Measurements from ENCODE around the gene FNDC3B.

Gene FNDC3B

GRCh38 chr3:172138792-172139507 is 99.6 kb downstream of the FNDC3B start:
- Histone ChIP-seq H3K36me3 (replicated peaks; ENCODE audit: insufficient read depth, low read length) (peaks cover 6% of the 10 kb centered on the region; the same call in 1 of the 2 replicates), H3K79me2 (ENCODE audit: low read length) (peaks cover 97% of the 10 kb centered on the region), H3K4me2 (ENCODE audit: low read depth, low read length) (no peak overlapping the region), H3K9ac (ENCODE audit: low read length) (no peak overlapping the region), H3K4me3 (ENCODE audit: low read length) (no peak overlapping the region), H3K9me2 (replicated peaks; ENCODE audit: insufficient read depth, low read length) (no peaks in the 10 kb centered on the region), H3K27ac (ENCODE audit: low read length) (no peak overlapping the region), H3K9me3 (replicated peaks; ENCODE audit: insufficient read depth, low read length) (no peaks in the 10 kb centered on the region), H4K20me1 (ENCODE audit: insufficient read depth, low read length) (no peaks in the 10 kb centered on the region), H3F3A (ENCODE audit: insufficient read depth, low read length) (peaks cover 11% of the 10 kb centered on the region; the same call in 1 of the 2 replicates), H3K4me1 (ENCODE audit: low read length) (peaks cover 56% of the 10 kb centered on the region), H2AFZ (ENCODE audit: low read length) (no peak overlapping the region), H3K27me3 (replicated peaks; ENCODE audit: insufficient read depth, low read length) (no peaks in the 10 kb centered on the region)
- no peak for TF ChIP-seq EZH2phosphoT487 (IDR thresholded peaks at IDR 0.05; ENCODE audit: low read length)
- TF ChIP-seq EZH2 (optimal IDR thresholded peaks at IDR 0.05; ENCODE audit: low read depth, low read length) = no peak
- TF ChIP-seq, protein P1, sequence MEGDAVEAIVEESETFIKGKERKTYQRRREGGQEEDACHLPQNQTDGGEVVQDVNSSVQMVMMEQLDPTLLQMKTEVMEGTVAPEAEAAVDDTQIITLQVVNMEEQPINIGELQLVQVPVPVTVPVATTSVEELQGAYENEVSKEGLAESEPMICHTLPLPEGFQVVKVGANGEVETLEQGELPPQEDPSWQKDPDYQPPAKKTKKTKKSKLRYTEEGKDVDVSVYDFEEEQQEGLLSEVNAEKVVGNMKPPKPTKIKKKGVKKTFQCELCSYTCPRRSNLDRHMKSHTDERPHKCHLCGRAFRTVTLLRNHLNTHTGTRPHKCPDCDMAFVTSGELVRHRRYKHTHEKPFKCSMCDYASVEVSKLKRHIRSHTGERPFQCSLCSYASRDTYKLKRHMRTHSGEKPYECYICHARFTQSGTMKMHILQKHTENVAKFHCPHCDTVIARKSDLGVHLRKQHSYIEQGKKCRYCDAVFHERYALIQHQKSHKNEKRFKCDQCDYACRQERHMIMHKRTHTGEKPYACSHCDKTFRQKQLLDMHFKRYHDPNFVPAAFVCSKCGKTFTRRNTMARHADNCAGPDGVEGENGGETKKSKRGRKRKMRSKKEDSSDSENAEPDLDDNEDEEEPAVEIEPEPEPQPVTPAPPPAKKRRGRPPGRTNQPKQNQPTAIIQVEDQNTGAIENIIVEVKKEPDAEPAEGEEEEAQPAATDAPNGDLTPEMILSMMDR (IDR thresholded peaks at IDR 0.05; ENCODE audit: low read length) = no peak
- DNase-seq = no peak

DNA sequence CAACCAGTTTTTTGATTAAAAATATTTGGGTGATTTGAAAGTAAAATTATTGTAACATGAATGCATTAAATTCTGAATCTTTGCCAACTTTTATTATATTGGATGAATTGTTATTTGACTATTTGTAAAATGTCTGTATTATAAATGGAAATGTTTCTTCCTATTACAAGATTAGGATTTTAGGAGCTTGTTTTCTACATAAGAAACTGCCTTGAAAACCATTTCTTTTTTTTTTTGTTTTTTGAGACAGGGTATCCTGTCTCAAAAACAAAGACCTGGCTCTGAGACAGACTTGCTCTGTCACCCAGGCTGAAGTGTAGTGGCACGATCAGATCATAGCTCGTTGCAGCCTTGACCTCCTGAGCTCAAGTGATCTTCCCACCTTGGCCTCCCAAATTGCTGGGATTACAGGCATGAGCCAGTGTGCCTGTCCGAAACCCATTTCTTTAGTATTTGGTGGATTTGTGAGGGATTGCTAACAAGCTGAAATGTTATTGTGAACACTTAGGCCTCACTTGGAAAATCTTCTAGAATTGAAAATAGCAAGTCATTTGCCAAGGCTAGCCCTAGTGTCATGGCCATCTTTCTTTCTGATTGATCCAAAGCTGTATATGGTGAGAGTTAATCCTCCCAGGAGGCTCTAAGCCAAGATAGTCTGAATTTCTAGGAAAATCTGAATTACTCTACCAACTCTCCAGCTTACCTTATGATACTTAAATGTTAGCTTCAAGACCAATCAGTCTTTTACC is 100.3 kb downstream of the FNDC3B start:
- H3K4me3 ChIP-seq (ENCODE audit: low read length) = no peak overlapping the region
- no peak for DNase-seq
- peaks cover 97% of the 10 kb centered on the region for H3K79me2 ChIP-seq (ENCODE audit: low read length)
- H4K20me1 ChIP-seq (ENCODE audit: insufficient read depth, low read length) = no peaks in the 10 kb centered on the region
- H3K27ac ChIP-seq (ENCODE audit: low read length) = no peak overlapping the region
- H3K27me3 ChIP-seq (replicated peaks; ENCODE audit: insufficient read depth, low read length) = no peaks in the 10 kb centered on the region
- peaks cover 15% of the 10 kb centered on the region for H3F3A ChIP-seq (ENCODE audit: insufficient read depth, low read length)
- no peak overlapping the region for H3K9ac ChIP-seq (ENCODE audit: low read length)
- peaks cover 55% of the 10 kb centered on the region for H3K4me1 ChIP-seq (ENCODE audit: low read length)
- H3K9me2 ChIP-seq (replicated peaks; ENCODE audit: insufficient read depth, low read length) = no peaks in the 10 kb centered on the region
- no peak overlapping the region for H3K4me2 ChIP-seq (ENCODE audit: low read depth, low read length)
- H2AFZ ChIP-seq (ENCODE audit: low read length) = no peak overlapping the region
- TF ChIP-seq, protein P1 (IDR thresholded peaks at IDR 0.05; ENCODE audit: low read length) = no peak
- TF ChIP-seq EZH2phosphoT487 (IDR thresholded peaks at IDR 0.05; ENCODE audit: low read length) (no peak), EZH2 (optimal IDR thresholded peaks at IDR 0.05; ENCODE audit: low read depth, low read length) (no peak)
- no peaks in the 10 kb centered on the region for H3K9me3 ChIP-seq (replicated peaks; ENCODE audit: insufficient read depth, low read length)
- H3K36me3 ChIP-seq (replicated peaks; ENCODE audit: insufficient read depth, low read length) = peaks cover 6% of the 10 kb centered on the region; the same call in 1 of the 2 replicates

- TF ChIP-seq EZH2 (optimal IDR thresholded peaks at IDR 0.05; ENCODE audit: low read depth, low read length) = no peak
- no peak for TF ChIP-seq EZH2phosphoT487 (IDR thresholded peaks at IDR 0.05; ENCODE audit: low read length)
- TF ChIP-seq, protein P1 (IDR thresholded peaks at IDR 0.05; ENCODE audit: low read length) = no peak
- Histone ChIP-seq H4K20me1 (ENCODE audit: insufficient read depth, low read length) (no peaks in the 10 kb centered on the region), H3K9me3 (replicated peaks; ENCODE audit: insufficient read depth, low read length) (no peaks in the 10 kb centered on the region), H3K27ac (ENCODE audit: low read length) (no peak overlapping the region), H3K4me1 (ENCODE audit: low read length) (peaks cover 55% of the 10 kb centered on the region), H3K36me3 (replicated peaks; ENCODE audit: insufficient read depth, low read length) (0 out of 2 replicates have a peak, but pooled peaks cover under 1% of the 10 kb centered on the region), H2AFZ (ENCODE audit: low read length) (no peak overlapping the region), H3K4me3 (ENCODE audit: low read length) (no peak overlapping the region), H3F3A (ENCODE audit: insufficient read depth, low read length) (peaks cover 24% of the 10 kb centered on the region), H3K9me2 (replicated peaks; ENCODE audit: insufficient read depth, low read length) (no peaks in the 10 kb centered on the region), H3K4me2 (ENCODE audit: low read depth, low read length) (no peak overlapping the region), H3K79me2 (ENCODE audit: low read length) (peaks cover 97% of the 10 kb centered on the region), H3K27me3 (replicated peaks; ENCODE audit: insufficient read depth, low read length) (no peaks in the 10 kb centered on the region), H3K9ac (ENCODE audit: low read length) (no peak overlapping the region)
- no peak for DNase-seq
Observed at GRCh38 chr3:172140499-172141391, 101.4 kb downstream of the FNDC3B start.
